SU-DHL-6 (cell line): ENCODE measurements around the gene CDH23.

Source experiments
- H2AFZ ChIP-seq: fragments of 200-600 bp; sonication (generic); 2 replicates; pipeline ENCODE4 v1.6.1; 2014; ENCODE audit warnings: low read depth, mild to moderate bottlenecking, moderate library complexity, mixed read lengths, antibody characterized with exemption, low read length; ENCODE audit not compliant: severe bottlenecking
- H3F3A ChIP-seq: fragments of 200-600 bp; shearing (Covaris generic); 2 replicates; pipeline ENCODE4 v1.6.0; 2016; ENCODE audit warnings: antibody characterized with exemption, mild to moderate bottlenecking; ENCODE audit not compliant: insufficient read depth
- H3K27ac ChIP-seq: fragments of 200-600 bp; sonication (generic); 2 replicates; pipeline ENCODE4 v1.5.1; 2016; ENCODE audit warnings: low read depth, mild to moderate bottlenecking, low read length, moderate library complexity, mixed read lengths
- H3K27me3 ChIP-seq: fragments of 200-600 bp; sonication (generic), shearing (Covaris generic); 2 replicates; pipeline ENCODE4 v1.6.0; 2014; ENCODE audit warnings: mild to moderate bottlenecking, low read length
- H3K36me3 ChIP-seq: fragments of 200-600 bp; sonication (generic); 2 replicates; pipeline ENCODE4 v1.6.1; 2014; ENCODE audit warnings: mild to moderate bottlenecking, low read length, mixed read lengths
- H3K4me2 ChIP-seq: fragments of 300-600, 200-600 bp; shearing (Covaris generic), sonication (generic); 2 replicates; pipeline ENCODE4 v1.6.0; 2014; ENCODE audit warnings: low read length, low read depth, mild to moderate bottlenecking; ENCODE audit not compliant: poor library complexity, severe bottlenecking
- H3K4me3 ChIP-seq: fragments of 200-600 bp; sonication (generic); 2 replicates; pipeline ENCODE4 v1.5.1; 2014; ENCODE audit warnings: antibody characterized with exemption, low read length, mild to moderate bottlenecking, mixed read lengths; ENCODE audit not compliant: insufficient read depth, poor library complexity, severe bottlenecking
- H3K79me2 ChIP-seq: fragments of 200-600 bp; sonication (generic); 2 replicates; pipeline ENCODE4 v1.6.1; 2014; ENCODE audit warnings: mild to moderate bottlenecking, low read length, moderate library complexity; ENCODE audit not compliant: insufficient read depth
- H3K9ac ChIP-seq: fragments of 200-600 bp; sonication (generic); 2 replicates; pipeline ENCODE4 v1.7.0; 2014; ENCODE audit warnings: mild to moderate bottlenecking, low read length
- H3K9me2 ChIP-seq: fragments of 200-600 bp; sonication (generic); replicated peaks from 2 replicates; pipeline ENCODE4 v1.6.1; 2014; ENCODE audit warnings: low read length; ENCODE audit not compliant: insufficient read depth
- H3K9me3 ChIP-seq: fragments of 200-600 bp; sonication (generic); 2 replicates; pipeline ENCODE4 v1.6.1; 2014; ENCODE audit warnings: low read length, mixed read lengths; ENCODE audit not compliant: insufficient read depth
- H4K20me1 ChIP-seq: fragments of 200-600 bp; sonication (generic); 2 replicates; pipeline ENCODE4 v1.6.1; 2014; ENCODE audit warnings: low read depth, mild to moderate bottlenecking, antibody characterized with exemption, low read length, moderate library complexity, mixed read lengths
- EZH2phosphoT487 ChIP-seq: fragments of 200-600 bp; sonication (generic), shearing (Covaris generic); conservative IDR thresholded peaks from 2 replicates; pipeline ENCODE4 v1.6.1; 2018; ENCODE audit warnings: mild to moderate bottlenecking, antibody characterized with exemption, low read length, moderate library complexity, mixed read lengths
- TF ChIP-seq, protein P1 (sequence below): fragments of 200-600 bp; sonication (generic); IDR thresholded peaks from one replicate; pipeline ENCODE4 v1.5.1; 2017; ENCODE audit warnings: antibody characterized with exemption, mild to moderate bottlenecking, low read length, moderate library complexity; ENCODE audit not compliant: insufficient read depth, poor library complexity, severe bottlenecking

Gene CDH23

DNA sequence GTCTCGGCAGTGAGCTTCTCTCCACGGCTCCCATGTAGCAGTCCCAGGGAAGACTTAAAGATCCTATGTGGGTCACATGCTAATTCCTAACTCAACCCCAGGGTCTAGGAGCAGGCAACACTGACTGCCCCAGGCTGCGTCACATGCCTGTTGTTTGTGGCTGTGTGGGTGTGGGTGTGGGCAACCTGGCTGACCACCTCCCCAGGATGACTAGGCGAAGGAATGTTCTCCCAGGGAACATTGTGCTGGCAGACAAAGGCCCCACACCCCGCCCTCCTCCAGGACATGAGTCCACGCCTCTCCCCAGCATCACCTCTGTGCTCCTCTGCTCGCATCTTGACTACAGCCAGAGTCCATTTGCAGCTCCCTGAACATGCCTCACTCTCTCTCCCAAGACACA is 47.3 kb upstream of the CDH23 start:
- Histone ChIP-seq H3K4me3 (no peak overlapping the region), H3K36me3 (no peaks in the 10 kb centered on the region), H3K9me2 (no peaks in the 10 kb centered on the region), H3K27ac (no peak overlapping the region), H3K9ac (no peak overlapping the region), H4K20me1 (no peaks in the 10 kb centered on the region), H3K4me2 (no peak overlapping the region), H3F3A (no peaks in the 10 kb centered on the region), H2AFZ (no peak overlapping the region), H3K27me3 (no peaks in the 10 kb centered on the region), H3K9me3 (no peaks in the 10 kb centered on the region), H3K79me2 (no peaks in the 10 kb centered on the region)
- no peak for TF ChIP-seq EZH2phosphoT487
- TF ChIP-seq, protein P1, sequence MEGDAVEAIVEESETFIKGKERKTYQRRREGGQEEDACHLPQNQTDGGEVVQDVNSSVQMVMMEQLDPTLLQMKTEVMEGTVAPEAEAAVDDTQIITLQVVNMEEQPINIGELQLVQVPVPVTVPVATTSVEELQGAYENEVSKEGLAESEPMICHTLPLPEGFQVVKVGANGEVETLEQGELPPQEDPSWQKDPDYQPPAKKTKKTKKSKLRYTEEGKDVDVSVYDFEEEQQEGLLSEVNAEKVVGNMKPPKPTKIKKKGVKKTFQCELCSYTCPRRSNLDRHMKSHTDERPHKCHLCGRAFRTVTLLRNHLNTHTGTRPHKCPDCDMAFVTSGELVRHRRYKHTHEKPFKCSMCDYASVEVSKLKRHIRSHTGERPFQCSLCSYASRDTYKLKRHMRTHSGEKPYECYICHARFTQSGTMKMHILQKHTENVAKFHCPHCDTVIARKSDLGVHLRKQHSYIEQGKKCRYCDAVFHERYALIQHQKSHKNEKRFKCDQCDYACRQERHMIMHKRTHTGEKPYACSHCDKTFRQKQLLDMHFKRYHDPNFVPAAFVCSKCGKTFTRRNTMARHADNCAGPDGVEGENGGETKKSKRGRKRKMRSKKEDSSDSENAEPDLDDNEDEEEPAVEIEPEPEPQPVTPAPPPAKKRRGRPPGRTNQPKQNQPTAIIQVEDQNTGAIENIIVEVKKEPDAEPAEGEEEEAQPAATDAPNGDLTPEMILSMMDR, result no peak

DNA sequence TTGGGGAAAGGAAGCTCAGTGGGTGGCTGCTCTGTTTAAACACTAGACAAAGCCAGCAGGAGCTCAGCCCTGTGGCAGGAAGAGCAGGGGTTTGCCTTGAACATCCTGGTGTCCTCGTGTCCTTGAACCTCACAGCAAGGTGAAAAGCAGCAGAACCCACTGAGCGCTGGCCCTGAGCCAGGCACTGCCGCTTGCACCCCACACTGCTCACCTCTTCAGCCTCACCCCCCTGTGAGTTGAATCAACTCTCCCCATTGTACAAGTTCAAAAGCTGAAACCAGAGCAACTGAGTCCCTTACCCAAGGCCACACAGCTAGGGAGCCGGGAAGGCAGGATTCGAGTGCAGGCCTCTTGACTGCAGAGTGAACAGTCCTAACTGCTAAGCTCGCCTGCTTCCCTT is 45.6 kb upstream of the CDH23 start:
- H3K4me3 ChIP-seq, result no peak overlapping the region
- no peaks in the 10 kb centered on the region for H3K79me2 ChIP-seq
- H2AFZ ChIP-seq, result no peak overlapping the region
- TF ChIP-seq, protein P1, result no peak
- no peak for TF ChIP-seq EZH2phosphoT487
- H3K9me3 ChIP-seq, result no peaks in the 10 kb centered on the region
- no peaks in the 10 kb centered on the region for H4K20me1 ChIP-seq
- H3K27me3 ChIP-seq, result no peaks in the 10 kb centered on the region
- H3F3A ChIP-seq, result no peaks in the 10 kb centered on the region
- H3K36me3 ChIP-seq, result no peaks in the 10 kb centered on the region
- H3K9me2 ChIP-seq, result no peaks in the 10 kb centered on the region
- H3K4me2 ChIP-seq, result no peak overlapping the region
- H3K27ac ChIP-seq, result no peak overlapping the region
- no peak overlapping the region for H3K9ac ChIP-seq

DNA sequence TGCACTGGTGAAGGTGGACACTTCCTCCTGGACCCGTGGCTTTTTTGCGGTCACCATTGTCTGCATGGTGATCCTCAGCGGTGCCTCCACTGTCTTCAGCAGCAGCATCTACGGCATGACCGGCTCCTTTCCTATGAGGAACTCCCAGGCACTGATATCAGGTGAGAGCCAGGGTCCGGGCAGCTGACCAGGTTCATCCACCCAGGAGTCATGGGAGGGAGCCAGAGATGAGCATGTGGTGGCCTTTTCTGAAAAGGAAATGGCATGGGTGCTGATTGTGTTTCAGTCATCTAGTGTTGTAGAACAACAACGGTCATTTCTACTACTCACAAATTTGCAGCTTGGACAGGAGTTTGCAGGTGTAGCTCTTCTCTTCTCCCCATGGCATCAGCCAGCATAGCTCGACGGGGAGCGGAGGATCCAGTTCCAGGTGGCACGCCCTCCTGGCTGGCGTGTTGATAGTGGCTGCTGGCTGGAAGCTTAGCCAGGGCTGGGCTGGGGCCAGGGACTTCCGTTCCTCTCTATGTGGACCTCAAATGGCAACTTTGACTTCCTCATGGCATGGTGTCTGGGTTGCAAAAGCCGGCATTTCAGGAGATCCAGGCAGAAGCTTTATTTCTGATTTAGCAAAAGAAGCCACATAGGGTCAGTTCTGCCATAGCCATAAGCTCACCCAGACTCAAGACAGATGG is 44.9 kb upstream of the CDH23 start:
- Histone ChIP-seq H3K36me3 (no peaks in the 10 kb centered on the region), H3K79me2 (no peaks in the 10 kb centered on the region), H3K4me3 (no peak overlapping the region), H3K27me3 (no peaks in the 10 kb centered on the region), H3K27ac (no peak overlapping the region), H3K9ac (no peak overlapping the region), H3K9me2 (no peaks in the 10 kb centered on the region), H2AFZ (no peak overlapping the region), H3K4me2 (no peak overlapping the region), H3F3A (no peaks in the 10 kb centered on the region), H4K20me1 (no peaks in the 10 kb centered on the region), H3K9me3 (no peaks in the 10 kb centered on the region)
- TF ChIP-seq, protein P1, result no peak
- TF ChIP-seq EZH2phosphoT487, result no peak
